ENCODE data around the gene ZBTB39. TPM values are rescaled to one million over a fixed set of nuclear protein-coding genes. Genes with fewer than 3 reads are reported as not detected.
"Not testable (repeated sequence)": the region's sequence is repeated elsewhere in the genome, so short reads cannot be mapped to it uniquely, and the experiment has no call there.

ZBTB39 gene
- total and polyA plus RNA-seq, 4 donors, result 1.5 to 6.8 (median 4.3) TPM

DNA sequence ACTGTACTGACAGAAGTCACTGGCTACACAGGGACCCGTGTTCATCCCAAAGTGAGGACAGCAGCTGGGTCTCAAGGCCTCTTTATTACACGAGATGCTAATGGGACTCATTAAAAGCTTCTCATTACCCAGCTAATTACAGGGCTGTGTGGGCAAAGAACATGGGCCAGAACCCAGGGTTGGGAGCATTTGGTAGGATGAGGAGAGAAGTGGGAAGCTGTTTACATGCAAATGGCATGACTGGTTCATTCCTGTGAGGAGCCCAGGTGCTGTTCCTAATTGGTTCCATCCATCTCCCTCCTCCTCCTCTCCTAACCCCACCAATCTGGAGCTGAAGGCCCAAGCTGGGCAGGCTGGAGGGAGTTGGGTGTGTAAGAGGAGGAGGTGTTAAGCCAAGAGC lies 18.9 kb upstream of the ZBTB39 start:
- Histone ChIP-seq H3K27ac (ENCODE audit: low read depth in 1 of 2, low read length in 2 of 2) (no peak overlapping the region), H3K9me3 (ENCODE audit: control insufficient read depth, low read length) (no peaks in the 10 kb centered on the region), H3K4me3 (ENCODE audit: low read length in 2 of 2) (no peak overlapping the region), H3K4me1 (ENCODE audit: control insufficient read depth in 1 of 2, insufficient read depth in 2 of 2, low read length in 2 of 2) (no peaks in the 10 kb centered on the region), H3K36me3 (ENCODE audit: control insufficient read depth in 1 of 2, insufficient read depth in 2 of 2, low read length in 1 of 2) (no peaks in the 10 kb centered on the region), H3K27me3 (ENCODE audit: control insufficient read depth in 1 of 2, insufficient read depth in 2 of 2, low read length in 1 of 2) (no peaks in the 10 kb centered on the region)
- ATAC-seq (ENCODE audit: low FRiP score) (no peak), DNase-seq (no peak)
- 62 to 67% methylated on average over 2 of the region's 2 CpGs for WGBS, 2 donors
- intact Hi-C loops (cut with DNase I), result no loop called here

DNA sequence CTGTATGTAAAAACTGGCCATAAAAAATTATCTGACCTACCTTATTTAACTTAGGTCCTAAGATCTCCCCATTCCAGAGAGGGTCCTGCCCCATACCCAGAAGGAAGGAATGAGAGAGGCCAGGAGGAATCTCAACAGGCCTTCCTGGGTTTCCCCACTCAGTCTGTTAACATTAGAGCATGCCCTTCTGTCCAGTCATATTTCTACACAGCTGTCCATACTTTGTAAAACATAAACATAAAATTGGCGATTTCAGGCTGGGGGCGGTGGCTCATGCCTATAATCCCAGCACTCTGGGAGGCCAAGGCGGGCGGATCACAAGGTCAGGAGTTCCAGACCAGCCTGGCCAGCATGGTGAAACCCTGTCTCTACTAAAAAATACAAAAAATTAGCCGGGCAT lies 16.0 kb upstream of the ZBTB39 start:
- intact Hi-C loops (cut with DNase I); ATAC-seq (ENCODE audit: low FRiP score); H3K4me1 ChIP-seq (ENCODE audit: control insufficient read depth in 1 of 2, insufficient read depth in 2 of 2, low read length in 2 of 2); H3K27me3 ChIP-seq (ENCODE audit: control insufficient read depth in 1 of 2, insufficient read depth in 2 of 2, low read length in 1 of 2); DNase-seq; H3K4me3 ChIP-seq (ENCODE audit: low read length in 2 of 2); H3K27ac ChIP-seq (ENCODE audit: low read depth in 1 of 2, low read length in 2 of 2); H3K36me3 ChIP-seq (ENCODE audit: control insufficient read depth in 1 of 2, insufficient read depth in 2 of 2, low read length in 1 of 2); H3K9me3 ChIP-seq (ENCODE audit: control insufficient read depth, low read length): not testable (repeated sequence)
- WGBS, 2 donors, result 90 to 93% methylated on average over 5 of the region's 5 CpGs

DNA sequence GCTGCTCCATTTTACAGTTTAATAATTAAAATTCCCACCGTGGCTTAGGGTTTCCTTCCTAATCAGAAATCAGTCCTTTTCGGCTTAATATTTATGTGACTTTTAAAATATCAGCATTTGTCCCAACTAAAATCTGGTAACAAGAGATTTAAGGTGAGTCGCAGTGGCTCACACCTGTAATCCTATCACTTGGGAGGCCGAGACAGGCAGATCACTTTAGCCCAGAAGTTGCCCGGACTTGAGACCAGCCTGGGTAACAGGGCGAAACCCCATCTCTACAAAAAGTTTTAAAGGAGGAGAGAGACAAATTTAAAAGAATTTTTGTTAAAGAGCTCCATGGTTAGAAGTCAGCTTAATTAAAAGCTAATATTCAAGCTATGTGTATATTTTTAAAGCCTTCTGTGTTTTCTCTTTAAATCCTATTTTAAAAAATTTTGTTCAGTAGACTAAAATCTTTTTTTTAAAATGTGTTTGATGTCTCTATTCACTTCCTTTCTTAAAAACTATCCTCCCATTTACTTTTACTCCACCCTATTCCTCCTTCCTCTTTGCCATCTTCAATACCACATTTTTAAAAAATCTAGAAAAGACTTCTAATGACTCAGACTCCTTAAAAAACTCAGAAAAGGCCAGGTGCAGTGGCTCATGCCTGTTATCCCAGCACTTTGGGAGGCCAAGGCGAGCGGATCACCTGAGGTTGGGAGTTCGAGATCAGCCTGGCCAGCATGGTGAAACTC lies 13.8 kb upstream of the ZBTB39 start:
- no peak for ATAC-seq (ENCODE audit: low FRiP score)
- intact Hi-C loops (cut with DNase I), result no loop called here
- H3K4me1 ChIP-seq (ENCODE audit: control insufficient read depth in 1 of 2, insufficient read depth in 2 of 2, low read length in 2 of 2), result no peaks in the 10 kb centered on the region
- H3K9me3 ChIP-seq (ENCODE audit: control insufficient read depth, low read length), result no peaks in the 10 kb centered on the region
- H3K4me3 ChIP-seq (ENCODE audit: low read length in 2 of 2), result no peak overlapping the region
- 87 to 90% methylated on average over 9 of the region's 9 CpGs for WGBS, 2 donors
- no peak overlapping the region for H3K27ac ChIP-seq (ENCODE audit: low read depth in 1 of 2, low read length in 2 of 2)
- DNase-seq, result no peak
- H3K36me3 ChIP-seq (ENCODE audit: control insufficient read depth in 1 of 2, insufficient read depth in 2 of 2, low read length in 1 of 2), result no peaks in the 10 kb centered on the region
- no peaks in the 10 kb centered on the region for H3K27me3 ChIP-seq (ENCODE audit: control insufficient read depth in 1 of 2, insufficient read depth in 2 of 2, low read length in 1 of 2)

DNA sequence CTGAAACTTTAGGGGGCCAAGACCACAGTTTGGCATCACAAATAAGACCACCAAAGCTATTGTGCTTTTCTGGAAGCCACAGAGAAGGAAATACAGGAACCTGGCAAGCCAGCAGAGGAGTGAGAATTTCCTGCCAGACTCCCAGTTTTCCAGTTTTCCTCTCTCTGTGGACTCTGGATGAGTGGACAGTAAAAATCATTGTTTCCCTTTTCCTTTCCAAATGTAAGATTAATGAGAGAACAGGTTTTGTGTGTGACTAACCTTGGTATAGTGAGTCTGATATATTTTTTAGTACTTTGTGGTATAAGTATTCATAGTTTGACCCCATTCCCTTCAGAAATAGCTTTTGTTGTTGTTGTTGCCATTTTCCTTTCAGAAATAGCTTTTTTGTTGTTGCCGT lies 12.6 kb upstream of the ZBTB39 start:
- no peak for DNase-seq
- Histone ChIP-seq H3K36me3 (ENCODE audit: control insufficient read depth in 1 of 2, insufficient read depth in 2 of 2, low read length in 1 of 2) (no peaks in the 10 kb centered on the region), H3K4me1 (ENCODE audit: control insufficient read depth in 1 of 2, insufficient read depth in 2 of 2, low read length in 2 of 2) (no peaks in the 10 kb centered on the region), H3K4me3 (ENCODE audit: low read length in 2 of 2) (no peak overlapping the region), H3K27ac (ENCODE audit: low read depth in 1 of 2, low read length in 2 of 2) (no peak overlapping the region), H3K9me3 (ENCODE audit: control insufficient read depth, low read length) (no peaks in the 10 kb centered on the region), H3K27me3 (ENCODE audit: control insufficient read depth in 1 of 2, insufficient read depth in 2 of 2, low read length in 1 of 2) (no peaks in the 10 kb centered on the region)
- ATAC-seq (ENCODE audit: low FRiP score), result no peak
- 76 to 78% methylated on average over 1 of the region's 1 CpG for WGBS, 2 donors
- intact Hi-C loops (cut with DNase I), result no loop called here

DNA sequence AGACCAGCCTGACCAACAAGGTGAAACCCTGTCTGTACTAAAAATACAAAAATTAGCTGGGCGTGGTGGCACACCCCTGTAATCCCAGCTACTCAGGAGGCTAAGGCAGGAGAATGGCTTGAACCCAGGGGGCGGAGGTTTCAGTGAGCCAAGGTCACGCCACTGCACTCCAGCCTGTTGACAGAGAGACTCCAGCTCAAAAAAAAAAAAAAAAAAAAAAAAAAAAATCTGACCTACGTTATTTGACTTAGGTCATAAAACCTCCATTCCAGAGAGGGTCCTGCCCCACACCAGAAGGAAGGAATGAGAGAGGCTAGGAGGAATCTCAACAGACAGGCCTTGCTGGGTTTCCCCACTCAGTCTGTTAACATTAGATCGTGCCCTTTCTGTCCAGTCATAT lies 12.0 kb upstream of the ZBTB39 start:
- DNase-seq; H3K4me3 ChIP-seq (ENCODE audit: low read length in 2 of 2); H3K27ac ChIP-seq (ENCODE audit: low read depth in 1 of 2, low read length in 2 of 2); H3K9me3 ChIP-seq (ENCODE audit: control insufficient read depth, low read length); H3K4me1 ChIP-seq (ENCODE audit: control insufficient read depth in 1 of 2, insufficient read depth in 2 of 2, low read length in 2 of 2); H3K27me3 ChIP-seq (ENCODE audit: control insufficient read depth in 1 of 2, insufficient read depth in 2 of 2, low read length in 1 of 2); intact Hi-C loops (cut with DNase I); ATAC-seq (ENCODE audit: low FRiP score); H3K36me3 ChIP-seq (ENCODE audit: control insufficient read depth in 1 of 2, insufficient read depth in 2 of 2, low read length in 1 of 2): not testable (repeated sequence)
- WGBS, 2 donors, result 70 to 82% methylated on average over 5 of the region's 5 CpGs

DNA sequence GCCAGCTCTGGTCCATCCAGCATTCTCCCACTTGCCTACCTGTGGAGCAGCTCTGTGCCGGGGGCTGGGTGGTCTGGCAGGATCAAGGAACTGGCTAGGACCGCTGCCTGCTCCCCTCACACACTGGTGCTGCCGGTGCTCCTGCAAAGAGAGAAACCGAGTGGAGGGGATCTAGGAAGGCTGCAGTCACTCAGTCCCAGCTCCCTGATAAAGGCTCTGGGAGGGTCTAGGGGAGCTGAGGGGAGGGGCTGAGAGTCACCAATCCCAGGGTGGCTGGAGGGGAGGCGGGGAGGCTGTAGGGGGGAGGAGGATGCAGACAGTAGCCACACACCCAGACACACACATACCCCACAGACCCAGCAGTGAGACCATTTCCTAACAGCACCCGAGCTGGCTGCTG lies 10.0 kb upstream of the ZBTB39 start, which contains the start of gene TAC3:
TAC3 (minus strand) TSS at position 182 of the 400 bp plus-strand sequence. CDS start 732 bp downstream, outside the sequence.
- Histone ChIP-seq H3K27me3 (ENCODE audit: control insufficient read depth in 1 of 2, insufficient read depth in 2 of 2, low read length in 1 of 2) (no peaks in the 10 kb centered on the region), H3K4me1 (ENCODE audit: control insufficient read depth in 1 of 2, insufficient read depth in 2 of 2, low read length in 2 of 2) (no peaks in the 10 kb centered on the region), H3K36me3 (ENCODE audit: control insufficient read depth in 1 of 2, insufficient read depth in 2 of 2, low read length in 1 of 2) (no peaks in the 10 kb centered on the region), H3K4me3 (ENCODE audit: low read length in 2 of 2) (no peak within 1 kb of the TSS), H3K27ac (ENCODE audit: low read depth in 1 of 2, low read length in 2 of 2) (no peak within 1 kb of the TSS), H3K9me3 (ENCODE audit: control insufficient read depth, low read length) (no peaks in the 10 kb centered on the region)
- 26 to 30% methylated on average over 6 of the region's 6 CpGs for WGBS, 2 donors
- ATAC-seq (ENCODE audit: low FRiP score) (no peak), DNase-seq (no peak)
- intact Hi-C loops (cut with DNase I), result no loop called here

DNA sequence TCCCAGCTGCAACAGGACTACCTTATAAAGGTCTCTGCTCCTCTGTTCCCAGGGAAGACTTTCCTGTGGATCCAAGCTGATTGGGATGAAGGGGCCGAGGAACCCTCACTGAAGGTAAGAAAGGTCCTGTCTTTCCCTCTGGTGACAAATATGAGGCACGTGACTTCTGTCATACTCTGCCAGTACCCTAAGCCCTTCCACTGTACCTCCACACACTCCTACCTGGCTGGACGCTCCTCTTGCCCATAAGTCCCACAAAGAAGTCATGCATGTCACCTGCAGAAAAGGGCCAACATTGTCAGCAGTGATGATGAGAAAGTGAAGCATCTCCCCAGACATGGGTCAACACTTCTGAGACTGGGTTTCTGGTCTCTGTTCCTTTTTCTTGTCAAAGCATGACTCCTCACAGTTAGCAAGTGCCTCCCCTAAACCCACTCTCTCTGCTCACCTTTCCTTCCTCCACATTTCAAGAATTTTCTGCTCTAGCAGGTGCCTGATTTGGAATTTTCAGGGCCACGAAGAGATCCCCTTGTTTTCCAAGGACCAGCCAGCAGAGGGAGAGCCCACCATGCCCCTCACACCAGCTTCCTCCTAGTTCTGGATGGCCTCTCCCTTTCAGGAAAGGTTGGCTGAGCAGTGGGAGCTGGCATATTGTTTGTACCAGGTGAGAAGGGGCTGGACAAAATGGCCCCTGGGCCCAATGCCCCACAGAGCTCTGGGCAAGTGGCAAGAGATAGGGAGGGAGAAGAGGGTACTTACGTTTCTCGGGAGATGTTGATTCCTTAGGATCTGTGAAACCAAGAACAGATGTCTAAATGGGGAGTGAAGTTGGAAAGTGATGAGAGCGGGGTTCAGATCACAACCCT lies 6.5 kb upstream of the ZBTB39 start:
- ATAC-seq (ENCODE audit: low FRiP score) (no peak), DNase-seq (no peak)
- Histone ChIP-seq H3K4me1 (ENCODE audit: control insufficient read depth in 1 of 2, insufficient read depth in 2 of 2, low read length in 2 of 2) (no peaks in the 10 kb centered on the region), H3K27ac (ENCODE audit: low read depth in 1 of 2, low read length in 2 of 2) (no peak overlapping the region), H3K4me3 (ENCODE audit: low read length in 2 of 2) (no peak overlapping the region), H3K36me3 (ENCODE audit: control insufficient read depth in 1 of 2, insufficient read depth in 2 of 2, low read length in 1 of 2) (no peaks in the 10 kb centered on the region), H3K9me3 (ENCODE audit: control insufficient read depth, low read length) (no peaks in the 10 kb centered on the region), H3K27me3 (ENCODE audit: control insufficient read depth in 1 of 2, insufficient read depth in 2 of 2, low read length in 1 of 2) (no peaks in the 10 kb centered on the region)
- intact Hi-C loops (cut with DNase I), result no loop called here
- WGBS, 2 donors, result 72 to 77% methylated on average over 7 of the region's 7 CpGs

DNA sequence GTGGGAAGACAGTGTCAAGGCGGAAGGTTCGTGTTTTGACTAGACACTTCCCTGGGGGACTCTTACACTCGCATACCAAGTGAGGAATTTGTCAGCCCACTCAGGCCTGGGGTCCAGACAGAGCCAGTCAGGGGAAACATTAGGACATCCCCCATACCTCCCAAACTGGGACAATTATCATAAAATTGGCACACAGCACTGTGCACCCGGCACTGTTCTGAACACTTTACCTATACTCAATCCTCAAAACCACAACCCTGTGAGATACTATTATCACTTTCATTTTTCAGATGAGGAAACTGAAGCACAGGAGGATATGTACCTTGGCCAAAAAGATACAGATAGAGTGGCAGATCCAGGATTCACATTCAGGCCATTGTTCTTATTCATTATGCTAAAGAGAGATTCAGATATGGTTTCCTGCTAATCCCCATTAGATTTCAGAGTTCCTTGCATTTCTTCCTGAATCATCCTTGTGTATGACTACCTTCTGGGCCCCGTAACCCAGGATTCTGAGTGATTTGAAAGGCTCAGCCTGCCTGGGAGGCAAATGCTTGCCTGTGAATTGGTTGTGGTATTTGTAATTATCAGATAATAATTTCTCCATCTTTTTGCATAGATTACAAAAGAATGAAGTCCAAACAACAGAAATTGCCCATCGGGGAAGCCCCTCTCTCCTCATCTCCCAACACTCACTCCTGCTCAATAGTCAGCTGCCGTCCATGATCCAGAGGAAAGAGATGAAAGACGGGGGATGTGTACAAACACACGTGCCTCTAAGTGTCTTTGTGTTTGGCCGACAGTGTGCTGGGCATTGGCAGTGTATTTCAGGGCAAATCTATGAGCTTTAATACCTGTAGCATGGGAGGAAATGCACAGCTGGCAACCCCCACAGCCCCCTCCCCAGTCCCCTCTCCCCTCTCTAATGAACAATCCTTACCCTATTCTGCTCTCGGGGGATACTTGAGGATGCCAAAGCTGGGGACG lies 5.4 kb upstream of the ZBTB39 start:
- WGBS, 2 donors, result 50 to 53% methylated on average over 12 of the region's 12 CpGs
- ATAC-seq (ENCODE audit: low FRiP score) (no peak), DNase-seq (no peak)
- Histone ChIP-seq H3K36me3 (ENCODE audit: control insufficient read depth in 1 of 2, insufficient read depth in 2 of 2, low read length in 1 of 2) (no peaks in the 10 kb centered on the region), H3K4me1 (ENCODE audit: control insufficient read depth in 1 of 2, insufficient read depth in 2 of 2, low read length in 2 of 2) (no peaks in the 10 kb centered on the region), H3K4me3 (ENCODE audit: low read length in 2 of 2) (no peak overlapping the region), H3K9me3 (ENCODE audit: control insufficient read depth, low read length) (no peaks in the 10 kb centered on the region), H3K27ac (ENCODE audit: low read depth in 1 of 2, low read length in 2 of 2) (no peak overlapping the region), H3K27me3 (ENCODE audit: control insufficient read depth in 1 of 2, insufficient read depth in 2 of 2, low read length in 1 of 2) (no peaks in the 10 kb centered on the region)
- intact Hi-C loops (cut with DNase I), result no loop called here
